SU-DHL-6 (cell line): ENCODE measurements around the gene PIK3R1.

Experiments used
- H2AFZ ChIP-seq: fragments of 200-600 bp; sonication (generic); 2 replicates; pipeline ENCODE4 v1.6.1; 2014; ENCODE audit warnings: low read depth, mild to moderate bottlenecking, moderate library complexity, mixed read lengths, antibody characterized with exemption, low read length; ENCODE audit not compliant: severe bottlenecking
- H3F3A ChIP-seq: fragments of 200-600 bp; shearing (Covaris generic); 2 replicates; pipeline ENCODE4 v1.6.0; 2016; ENCODE audit warnings: antibody characterized with exemption, mild to moderate bottlenecking; ENCODE audit not compliant: insufficient read depth
- H3K27ac ChIP-seq: fragments of 200-600 bp; sonication (generic); 2 replicates; pipeline ENCODE4 v1.5.1; 2016; ENCODE audit warnings: low read depth, mild to moderate bottlenecking, low read length, moderate library complexity, mixed read lengths
- H3K27me3 ChIP-seq: fragments of 200-600 bp; sonication (generic), shearing (Covaris generic); 2 replicates; pipeline ENCODE4 v1.6.0; 2014; ENCODE audit warnings: mild to moderate bottlenecking, low read length
- H3K36me3 ChIP-seq: fragments of 200-600 bp; sonication (generic); 2 replicates; pipeline ENCODE4 v1.6.1; 2014; ENCODE audit warnings: mild to moderate bottlenecking, low read length, mixed read lengths
- H3K4me2 ChIP-seq: fragments of 300-600, 200-600 bp; shearing (Covaris generic), sonication (generic); 2 replicates; pipeline ENCODE4 v1.6.0; 2014; ENCODE audit warnings: low read length, low read depth, mild to moderate bottlenecking; ENCODE audit not compliant: poor library complexity, severe bottlenecking
- H3K4me3 ChIP-seq: fragments of 200-600 bp; sonication (generic); 2 replicates; pipeline ENCODE4 v1.5.1; 2014; ENCODE audit warnings: antibody characterized with exemption, low read length, mild to moderate bottlenecking, mixed read lengths; ENCODE audit not compliant: insufficient read depth, poor library complexity, severe bottlenecking
- H3K79me2 ChIP-seq: fragments of 200-600 bp; sonication (generic); 2 replicates; pipeline ENCODE4 v1.6.1; 2014; ENCODE audit warnings: mild to moderate bottlenecking, low read length, moderate library complexity; ENCODE audit not compliant: insufficient read depth
- H3K9ac ChIP-seq: fragments of 200-600 bp; sonication (generic); 2 replicates; pipeline ENCODE4 v1.7.0; 2014; ENCODE audit warnings: mild to moderate bottlenecking, low read length
- H3K9me2 ChIP-seq: fragments of 200-600 bp; sonication (generic); replicated peaks from 2 replicates; pipeline ENCODE4 v1.6.1; 2014; ENCODE audit warnings: low read length; ENCODE audit not compliant: insufficient read depth
- H3K9me3 ChIP-seq: fragments of 200-600 bp; sonication (generic); 2 replicates; pipeline ENCODE4 v1.6.1; 2014; ENCODE audit warnings: low read length, mixed read lengths; ENCODE audit not compliant: insufficient read depth
- H4K20me1 ChIP-seq: fragments of 200-600 bp; sonication (generic); 2 replicates; pipeline ENCODE4 v1.6.1; 2014; ENCODE audit warnings: low read depth, mild to moderate bottlenecking, antibody characterized with exemption, low read length, moderate library complexity, mixed read lengths
- EZH2phosphoT487 ChIP-seq: fragments of 200-600 bp; sonication (generic), shearing (Covaris generic); conservative IDR thresholded peaks from 2 replicates; pipeline ENCODE4 v1.6.1; 2018; ENCODE audit warnings: mild to moderate bottlenecking, antibody characterized with exemption, low read length, moderate library complexity, mixed read lengths
- TF ChIP-seq, protein P1 (sequence below): fragments of 200-600 bp; sonication (generic); IDR thresholded peaks from one replicate; pipeline ENCODE4 v1.5.1; 2017; ENCODE audit warnings: antibody characterized with exemption, mild to moderate bottlenecking, low read length, moderate library complexity; ENCODE audit not compliant: insufficient read depth, poor library complexity, severe bottlenecking

Gene PIK3R1

DNA sequence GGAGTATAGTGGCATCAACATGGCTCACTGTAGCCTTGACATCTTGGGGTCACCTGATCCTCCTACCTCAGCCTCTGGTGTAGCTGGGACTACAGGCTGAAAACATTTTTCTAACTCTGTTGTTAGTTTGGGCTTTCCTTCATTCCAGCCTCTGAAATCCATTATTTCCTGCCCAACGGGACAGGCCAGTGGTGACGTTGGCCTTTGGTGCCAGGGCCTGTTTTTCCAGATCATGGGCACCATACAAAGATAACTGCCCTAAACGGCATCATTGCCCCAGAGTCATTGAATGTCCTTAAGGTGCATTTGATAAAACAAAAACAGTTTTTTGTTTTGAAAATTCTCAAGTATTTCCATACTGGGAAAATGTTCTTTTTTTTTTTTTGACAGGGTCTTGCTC, 32.1 kb downstream of the PIK3R1 start:
- no peaks in the 10 kb centered on the region for H3K36me3 ChIP-seq
- no peaks in the 10 kb centered on the region for H3K9me3 ChIP-seq
- H3K27me3 ChIP-seq, result no peaks in the 10 kb centered on the region
- no peak overlapping the region for H3K4me3 ChIP-seq
- H4K20me1 ChIP-seq, result no peaks in the 10 kb centered on the region
- peaks cover 70% of the 10 kb centered on the region for H3K79me2 ChIP-seq
- no peaks in the 10 kb centered on the region for H3K9me2 ChIP-seq
- H3K27ac ChIP-seq, result no peak overlapping the region
- H2AFZ ChIP-seq, result no peak overlapping the region
- no peak overlapping the region for H3K4me2 ChIP-seq
- no peak overlapping the region for H3K9ac ChIP-seq
- no peak for TF ChIP-seq EZH2phosphoT487
- TF ChIP-seq, protein P1, sequence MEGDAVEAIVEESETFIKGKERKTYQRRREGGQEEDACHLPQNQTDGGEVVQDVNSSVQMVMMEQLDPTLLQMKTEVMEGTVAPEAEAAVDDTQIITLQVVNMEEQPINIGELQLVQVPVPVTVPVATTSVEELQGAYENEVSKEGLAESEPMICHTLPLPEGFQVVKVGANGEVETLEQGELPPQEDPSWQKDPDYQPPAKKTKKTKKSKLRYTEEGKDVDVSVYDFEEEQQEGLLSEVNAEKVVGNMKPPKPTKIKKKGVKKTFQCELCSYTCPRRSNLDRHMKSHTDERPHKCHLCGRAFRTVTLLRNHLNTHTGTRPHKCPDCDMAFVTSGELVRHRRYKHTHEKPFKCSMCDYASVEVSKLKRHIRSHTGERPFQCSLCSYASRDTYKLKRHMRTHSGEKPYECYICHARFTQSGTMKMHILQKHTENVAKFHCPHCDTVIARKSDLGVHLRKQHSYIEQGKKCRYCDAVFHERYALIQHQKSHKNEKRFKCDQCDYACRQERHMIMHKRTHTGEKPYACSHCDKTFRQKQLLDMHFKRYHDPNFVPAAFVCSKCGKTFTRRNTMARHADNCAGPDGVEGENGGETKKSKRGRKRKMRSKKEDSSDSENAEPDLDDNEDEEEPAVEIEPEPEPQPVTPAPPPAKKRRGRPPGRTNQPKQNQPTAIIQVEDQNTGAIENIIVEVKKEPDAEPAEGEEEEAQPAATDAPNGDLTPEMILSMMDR, result no peak
- H3F3A ChIP-seq, result no peaks in the 10 kb centered on the region; the same call in 1 of the 2 replicates

DNA sequence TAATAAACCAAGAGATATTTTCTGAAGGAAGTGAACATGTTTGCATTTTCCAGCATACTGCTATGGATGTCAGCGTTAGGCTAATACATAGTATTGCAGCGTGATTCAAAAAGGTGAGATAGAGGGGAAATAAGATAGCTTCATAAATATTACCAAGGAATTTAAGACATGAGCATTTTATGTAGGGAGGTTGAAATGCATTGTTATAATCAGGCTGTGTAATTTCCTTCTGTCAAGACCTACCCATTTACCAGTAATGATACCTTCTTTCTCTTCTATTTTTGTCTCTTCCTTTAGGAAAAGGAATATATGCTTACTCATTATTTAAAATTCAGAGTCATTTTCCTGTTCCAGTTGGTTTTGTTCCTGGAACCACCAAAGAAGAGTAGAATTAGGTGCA, 33.3 kb downstream of the PIK3R1 start:
- Histone ChIP-seq H3K79me2 (peaks cover 73% of the 10 kb centered on the region), H3K9me3 (no peaks in the 10 kb centered on the region), H3K27me3 (no peaks in the 10 kb centered on the region), H3K4me2 (no peak overlapping the region), H3K9ac (no peak overlapping the region), H3K4me3 (no peak overlapping the region), H3K36me3 (no peaks in the 10 kb centered on the region), H3F3A (no peaks in the 10 kb centered on the region), H4K20me1 (no peaks in the 10 kb centered on the region), H3K27ac (no peak overlapping the region), H2AFZ (no peak overlapping the region), H3K9me2 (no peaks in the 10 kb centered on the region)
- TF ChIP-seq, protein P1, result no peak
- TF ChIP-seq EZH2phosphoT487, result no peak

DNA sequence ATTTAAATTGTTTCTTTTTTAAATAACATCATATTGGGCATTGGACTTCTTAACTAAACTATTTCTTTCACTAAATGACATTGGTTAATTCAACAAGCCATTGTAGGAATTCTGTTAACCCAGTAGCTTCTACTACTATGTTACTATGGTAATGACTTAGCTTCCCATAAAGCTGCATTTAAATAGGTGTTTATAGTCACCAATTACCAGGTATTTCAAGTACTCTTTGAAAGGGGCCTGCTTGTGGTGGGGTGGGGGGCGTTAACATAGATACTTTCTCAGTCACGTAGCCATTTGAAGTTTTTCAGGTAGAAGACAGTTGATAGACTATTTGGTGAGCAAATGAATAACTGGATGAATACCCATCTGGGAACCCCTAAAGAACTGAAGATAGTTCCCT, 34.0 kb downstream of the PIK3R1 start:
- no peak overlapping the region for H2AFZ ChIP-seq
- H3K9me3 ChIP-seq, result no peaks in the 10 kb centered on the region
- H3K79me2 ChIP-seq, result peaks cover 71% of the 10 kb centered on the region
- H3K4me2 ChIP-seq, result no peak overlapping the region
- H3K4me3 ChIP-seq, result no peak overlapping the region
- no peak overlapping the region for H3K9ac ChIP-seq
- no peaks in the 10 kb centered on the region for H4K20me1 ChIP-seq
- no peaks in the 10 kb centered on the region for H3K27me3 ChIP-seq
- H3K36me3 ChIP-seq, result no peaks in the 10 kb centered on the region
- no peaks in the 10 kb centered on the region for H3K9me2 ChIP-seq
- H3K27ac ChIP-seq, result no peak overlapping the region
- TF ChIP-seq, protein P1, result no peak
- TF ChIP-seq EZH2phosphoT487, result no peak
- no peaks in the 10 kb centered on the region for H3F3A ChIP-seq
